GM21737 (cell line): Measurements from ENCODE around the gene RPTOR.

Source experiments
- ATAC-seq: cut with Tn5 transposase; IDR thresholded peaks from one replicate; pipeline ENCODE4 v1.9.1; 2021; ENCODE audit warnings: mild to moderate bottlenecking, moderate library complexity; ENCODE audit not compliant: unreplicated experiment

The RPTOR gene

GRCh38 chr17:80947200-80947940 lies 402.7 kb downstream of the RPTOR start:
- no peak for ATAC-seq

- ATAC-seq = no peak
These were observed 403.7 kb downstream of the RPTOR start for GRCh38 chr17:80948019-80948975.

- no peak for ATAC-seq
These were observed 404.4 kb downstream of the RPTOR start for GRCh38 chr17:80948976-80949450.

GRCh38 chr17:80949451-80950421 lies 405.1 kb downstream of the RPTOR start:
- no peak for ATAC-seq

GRCh38 chr17:80950466-80951120 lies 406.0 kb downstream of the RPTOR start:
- ATAC-seq = no peak

GRCh38 chr17:80951121-80952090 lies 406.8 kb downstream of the RPTOR start:
- ATAC-seq = no peak

- no peak for ATAC-seq
These were observed 407.7 kb downstream of the RPTOR start for GRCh38 chr17:80952291-80952690.

GRCh38 chr17:80953471-80954315 lies 409.1 kb downstream of the RPTOR start:
- ATAC-seq = no peak

- no peak for ATAC-seq
These were observed 410.4 kb downstream of the RPTOR start for GRCh38 chr17:80955078-80955477.

- no peak for ATAC-seq
These were observed 411.1 kb downstream of the RPTOR start for GRCh38 chr17:80955671-80956280.

- ATAC-seq = no peak
These were observed 411.9 kb downstream of the RPTOR start for GRCh38 chr17:80956321-80957190.

GRCh38 chr17:80957461-80957941 lies 412.9 kb downstream of the RPTOR start:
- no peak for ATAC-seq

GRCh38 chr17:80959330-80960036 lies 414.8 kb downstream of the RPTOR start:
- ATAC-seq = no peak

- ATAC-seq = no peak
These were observed 415.6 kb downstream of the RPTOR start for GRCh38 chr17:80960037-80960796.

- ATAC-seq = no peak
These were observed 416.3 kb downstream of the RPTOR start for GRCh38 chr17:80960797-80961452.
